Thyroid gland (tissue), 4 donors: ENCODE measurements around the gene FAM13C. TPM values are rescaled to one million over a fixed set of nuclear protein-coding genes. Genes with fewer than 3 reads are reported as not detected.
"Not testable (repeated sequence)": the region's sequence is repeated elsewhere in the genome, so short reads cannot be mapped to it uniquely, and the experiment has no call there.

Source experiments
- DNase-seq, 2 donors: peaks; one replicate each; pipeline ENCODE4 v3.0.0-alpha.2; 2019
- H3K27ac ChIP-seq, 3 donors: fragments of 200-600 bp; sonication (generic); 1 replicate in 2 of 3; 2 replicates in 1 of 3; pipeline ENCODE4 v1.5.1; 2016 to 2019; ENCODE audit warnings: mild to moderate bottlenecking in 1 of 3, moderate library complexity in 1 of 3
- H3K27me3 ChIP-seq: fragments of 200-600 bp; sonication (generic); one replicate; pipeline ENCODE4 v1.5.1; 2019
- H3K36me3 ChIP-seq, 2 donors: fragments of 200-600 bp; sonication (generic); one replicate each; pipeline ENCODE4 v1.5.1; 2016 to 2019
- H3K4me1 ChIP-seq, 2 donors: fragments of 200-600 bp; sonication (generic); one replicate each; pipeline ENCODE4 v1.5.1; 2017 to 2019
- H3K4me3 ChIP-seq, 3 donors: fragments of 200-600 bp; sonication (generic); replicated peaks in 1 of 3; 1 replicate in 2 of 3; 2 replicates in 1 of 3; pipeline ENCODE4 v1.5.1; 2016; ENCODE audit warnings: mild to moderate bottlenecking in 1 of 3
- H3K9me3 ChIP-seq: fragments of 200-600 bp; sonication (generic); one replicate; pipeline ENCODE4 v1.5.1; 2017
- CTCF ChIP-seq, 6 experiments: fragments of 200-600 bp in 3 of 6; fragments of 450-650 bp in 3 of 6; sonication (generic) in 3 of 6; IDR thresholded peaks; one replicate each; pipeline ENCODE4 v1.5.1; 2016 to 2019; ENCODE audit warnings: antibody characterized with exemption in 6 of 6, mild to moderate bottlenecking in 2 of 6, inconsistent platforms in 1 of 6, moderate library complexity in 1 of 6
- POLR2A ChIP-seq, 2 donors: fragments of 450-650 bp; IDR thresholded peaks; one replicate each; pipeline ENCODE4 v1.6.1; 2017; ENCODE audit warnings: antibody characterized with exemption in 2 of 2, mild to moderate bottlenecking in 2 of 2, moderate library complexity in 1 of 2
- WGBS, 2 donors: methylation state at CpG; one replicate each; pipeline ENCODE4 v1.1.5; 2017; 5-methylcytosine and 5-hydroxymethylcytosine counted together
- intact Hi-C: fragments of 100-400 bp; cut with DNase I; formaldehyde crosslinking; loops from one replicate; pipeline ENCODE4 v1.15.1; 2023
- total RNA-seq, 4 donors: library from RNA; depleted of rRNA; stranded (reverse); fragments of >200 nt; gene quantifications; one replicate each; pipeline ENCODE4 v1.2.3, GENCODE V29; 2016

FAM13C gene
- total RNA-seq, 4 donors from 2014 or later: 11.3 to 16.5 (median 14.3) TPM

- peak in 5 of 6 experiments; percentile 18 to 57 (median 55) for TF ChIP-seq CTCF (IDR thresholded peaks at IDR 0.05)
- TF ChIP-seq POLR2A (IDR thresholded peaks at IDR 0.05): no peak
- no peak overlapping the region for H3K27ac ChIP-seq
- H3K4me1 ChIP-seq: no peaks in the 10 kb centered on the region
- no peak overlapping the region for H3K4me3 ChIP-seq
- H3K9me3 ChIP-seq: no peaks in the 10 kb centered on the region
- H3K27me3 ChIP-seq: no peaks in the 10 kb centered on the region
- peak; percentile 12 to 16 for DNase-seq
- intact Hi-C loops: loop anchor here (10.0 kb wide), 2 partner anchors 230 to 450 kb away; no protein-coding TSS in a partner anchor
- H3K36me3 ChIP-seq: no peaks in the 10 kb centered on the region
These were observed 127.4 kb downstream of the FAM13C start for GRCh38 chr10:59234816-59235429.

GRCh38 chr10:59234194-59234593 is 128.2 kb downstream of the FAM13C start:
- Histone ChIP-seq H3K27ac (no peak overlapping the region), H3K27me3 (no peaks in the 10 kb centered on the region), H3K36me3 (no peaks in the 10 kb centered on the region), H3K4me3 (no peak overlapping the region), H3K9me3 (no peaks in the 10 kb centered on the region), H3K4me1 (no peaks in the 10 kb centered on the region)
- intact Hi-C loops: loop anchor here (10.0 kb wide), 2 partner anchors 231 to 449 kb away; no protein-coding TSS in a partner anchor
- TF ChIP-seq POLR2A (IDR thresholded peaks at IDR 0.05) (no peak), CTCF (IDR thresholded peaks at IDR 0.05) (no peak)
- WGBS, 2 donors: 70 to 76% methylated on average over 3 of the region's 3 CpGs
- no peak for DNase-seq

GRCh38 chr10:59229441-59229840 is 132.9 kb downstream of the FAM13C start:
- intact Hi-C loops: no loop called here

GRCh38 chr10:59227136-59227673 is 135.1 kb downstream of the FAM13C start:
- Histone ChIP-seq H3K36me3 (no peaks in the 10 kb centered on the region), H3K27me3 (no peaks in the 10 kb centered on the region), H3K27ac (no peak overlapping the region), H3K9me3 (no peaks in the 10 kb centered on the region), H3K4me3 (no peak overlapping the region), H3K4me1 (no peaks in the 10 kb centered on the region)
- intact Hi-C loops: no loop called here
- no peak for TF ChIP-seq POLR2A (IDR thresholded peaks at IDR 0.05)
- no peak for TF ChIP-seq CTCF (IDR thresholded peaks at IDR 0.05)
- no peak for DNase-seq
- whole genome bisulfite sequencing, 2 donors: 86 to 91% methylated on average over 3 of the region's 3 CpGs

More at GRCh38 chr10:59229441-59229840, 132.9 kb downstream of the FAM13C start:
- Histone ChIP-seq H3K27me3 (no peaks in the 10 kb centered on the region), H3K4me3 (no peak overlapping the region), H3K9me3 (no peaks in the 10 kb centered on the region), H3K36me3 (no peaks in the 10 kb centered on the region), H3K4me1 (no peaks in the 10 kb centered on the region), H3K27ac (no peak overlapping the region)
- no peak for TF ChIP-seq POLR2A (IDR thresholded peaks at IDR 0.05)
- TF ChIP-seq CTCF (IDR thresholded peaks at IDR 0.05): no peak
- WGBS, 2 donors: 92 to 94% methylated on average over 4 of the region's 4 CpGs
- no peak for DNase-seq

- no peak for DNase-seq
- Histone ChIP-seq H3K4me1 (no peaks in the 10 kb centered on the region), H3K4me3 (no peak overlapping the region), H3K27ac (no peak overlapping the region), H3K27me3 (no peaks in the 10 kb centered on the region), H3K9me3 (no peaks in the 10 kb centered on the region), H3K36me3 (no peaks in the 10 kb centered on the region)
- intact Hi-C loops: no loop called here
- no peak for TF ChIP-seq POLR2A (IDR thresholded peaks at IDR 0.05)
- TF ChIP-seq CTCF (IDR thresholded peaks at IDR 0.05): no peak
These were observed 137.1 kb downstream of the FAM13C start for GRCh38 chr10:59225211-59225610.

- intact Hi-C loops: not testable (repeated sequence)
- WGBS, 2 donors: 76 to 93% methylated on average over 2 of the region's 2 CpGs
These were observed 138.8 kb downstream of the FAM13C start for GRCh38 chr10:59223597-59223996.

More at GRCh38 chr10:59223597-59223996, 138.8 kb downstream of the FAM13C start:
- not testable (repeated sequence) for H3K4me1 ChIP-seq, H3K4me3 ChIP-seq, H3K36me3 ChIP-seq, H3K9me3 ChIP-seq, DNase-seq, H3K27me3 ChIP-seq, H3K27ac ChIP-seq
